Forelimb muscle (tissue), 1 donor: ENCODE data around the gene TMCO2. TPM values are rescaled to one million over a fixed set of nuclear protein-coding genes. Genes with fewer than 3 reads are reported as not detected.

Source experiments
- polyA plus RNA-seq: library from polyadenylated mRNA; unstranded; fragments of 120-200 nt; gene quantifications from one replicate; pipeline ENCODE4 v1.2.1, GENCODE V29; 2013; ENCODE audit not compliant: insufficient read length

Gene TMCO2
- polyA plus RNA-seq, 1 donor: not detected

Other genes starting within 250 kb of the TMCO2 start
- 72.1 TPM for gene CAP1, start 207.2 kb upstream of the TMCO2 start, polyA plus RNA-seq
- gene PPT1, start 150.7 kb upstream of the TMCO2 start, polyA plus RNA-seq: 35.2 TPM
- 13.3 TPM for gene RLF, start 86.5 kb upstream of the TMCO2 start, polyA plus RNA-seq
- 23.9 TPM for gene ZMPSTE24, start 10.3 kb downstream of the TMCO2 start, polyA plus RNA-seq
- gene COL9A2, start 69.3 kb downstream of the TMCO2 start, polyA plus RNA-seq: 1.6 TPM
- 15.1 TPM for gene SMAP2, start 125.8 kb downstream of the TMCO2 start, polyA plus RNA-seq
- gene ZFP69B, start 202.5 kb downstream of the TMCO2 start, polyA plus RNA-seq: 3.1 TPM
- gene ZFP69, start 229.4 kb downstream of the TMCO2 start, polyA plus RNA-seq: 5.8 TPM